ENCODE data around the gene NCKAP5. TPM values are rescaled to one million over a fixed set of nuclear protein-coding genes. Genes with fewer than 3 reads are reported as not detected.

Gene NCKAP5
- polyA plus RNA-seq, 1 experiment: 16.6 TPM

DNA sequence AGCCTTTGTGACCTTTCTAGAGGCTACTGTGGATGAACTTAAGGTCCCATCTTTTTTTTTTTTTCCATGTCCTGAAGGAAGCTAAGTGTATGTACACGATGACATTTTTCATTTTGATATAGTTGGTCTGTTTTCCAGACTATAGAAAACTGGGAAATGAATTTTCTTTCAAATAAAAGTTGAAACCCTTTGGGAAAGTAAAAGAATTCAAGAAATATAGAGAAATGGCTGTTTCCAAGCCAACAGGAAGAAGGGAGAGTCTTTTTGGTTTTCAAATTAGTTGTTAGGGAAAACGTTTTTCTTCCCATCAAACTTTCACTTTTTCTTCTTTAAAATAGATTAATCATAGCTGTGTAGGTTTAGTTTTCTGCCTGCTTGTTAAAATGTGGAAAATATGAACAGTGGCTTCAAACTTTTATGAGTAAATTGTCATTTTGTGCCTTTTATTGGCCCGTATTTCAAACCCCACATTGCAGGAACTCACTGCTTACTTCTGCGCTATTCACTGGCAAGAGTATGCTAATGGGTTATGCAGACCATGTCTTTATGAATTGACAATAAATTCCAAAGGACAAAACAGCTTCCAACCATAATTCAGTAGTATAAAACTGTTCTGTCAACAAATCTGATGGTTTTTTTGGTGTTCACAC lies 870.6 kb downstream of the NCKAP5 start:
- CTCF ChIA-PET: interaction anchor here (0.6 kb wide), 1 partner anchor 319 kb away, joined by 3 read pairs; no protein-coding TSS in a partner anchor
- POLR2A ChIA-PET: no interaction called here
- H3K27ac ChIP-seq (ENCODE audit: low read depth, low read length): no peak overlapping the region

DNA sequence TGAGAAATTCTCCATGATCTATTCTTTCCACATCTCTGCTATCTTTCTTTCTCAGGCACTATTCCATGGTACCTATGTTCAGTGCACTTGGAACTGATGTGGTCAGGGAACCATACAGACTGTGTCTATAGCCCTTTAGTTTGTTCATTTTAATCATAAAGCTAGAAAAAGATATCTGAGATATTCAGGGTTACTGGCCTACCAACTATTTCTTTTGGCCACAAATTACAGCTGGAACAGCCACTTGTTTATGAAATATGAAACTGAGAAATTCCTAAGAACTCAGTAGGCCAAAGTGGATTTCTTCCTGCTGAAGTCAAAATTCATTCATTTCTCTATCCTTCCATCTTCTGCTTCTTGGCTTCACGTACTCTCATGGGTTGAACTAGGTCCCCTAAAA lies 875.4 kb downstream of the NCKAP5 start:
- H3K9me3 ChIP-seq (ENCODE audit: control insufficient read depth, insufficient read depth, low read length): no peaks in the 10 kb centered on the region
- no peaks in the 10 kb centered on the region for H3K27me3 ChIP-seq (ENCODE audit: control insufficient read depth, insufficient read depth, low read length)
- H3K4me3 ChIP-seq (ENCODE audit: low read depth, low read length): no peak overlapping the region
- TF ChIP-seq, protein P1, sequence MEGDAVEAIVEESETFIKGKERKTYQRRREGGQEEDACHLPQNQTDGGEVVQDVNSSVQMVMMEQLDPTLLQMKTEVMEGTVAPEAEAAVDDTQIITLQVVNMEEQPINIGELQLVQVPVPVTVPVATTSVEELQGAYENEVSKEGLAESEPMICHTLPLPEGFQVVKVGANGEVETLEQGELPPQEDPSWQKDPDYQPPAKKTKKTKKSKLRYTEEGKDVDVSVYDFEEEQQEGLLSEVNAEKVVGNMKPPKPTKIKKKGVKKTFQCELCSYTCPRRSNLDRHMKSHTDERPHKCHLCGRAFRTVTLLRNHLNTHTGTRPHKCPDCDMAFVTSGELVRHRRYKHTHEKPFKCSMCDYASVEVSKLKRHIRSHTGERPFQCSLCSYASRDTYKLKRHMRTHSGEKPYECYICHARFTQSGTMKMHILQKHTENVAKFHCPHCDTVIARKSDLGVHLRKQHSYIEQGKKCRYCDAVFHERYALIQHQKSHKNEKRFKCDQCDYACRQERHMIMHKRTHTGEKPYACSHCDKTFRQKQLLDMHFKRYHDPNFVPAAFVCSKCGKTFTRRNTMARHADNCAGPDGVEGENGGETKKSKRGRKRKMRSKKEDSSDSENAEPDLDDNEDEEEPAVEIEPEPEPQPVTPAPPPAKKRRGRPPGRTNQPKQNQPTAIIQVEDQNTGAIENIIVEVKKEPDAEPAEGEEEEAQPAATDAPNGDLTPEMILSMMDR (IDR thresholded peaks at IDR 0.05; ENCODE audit: low read depth, low read length): no peak
- ChIA-PET POLR2A (interaction anchor here (0.6 to 0.9 kb wide), 3 partner anchors 8 to 34 kb away, joined by 3 to 6 read pairs (median 3); no protein-coding TSS in a partner anchor), CTCF (no interaction called here)
- no peak for DNase-seq (ENCODE audit: low read depth, low spot score)
- H3K27ac ChIP-seq (ENCODE audit: low read depth, low read length): no peak overlapping the region

More for the DNA sequence above, 870.6 kb downstream of the NCKAP5 start:
- DNase-seq (ENCODE audit: low read depth, low spot score): no peak
- Histone ChIP-seq H3K27me3 (ENCODE audit: control insufficient read depth, insufficient read depth, low read length) (no peaks in the 10 kb centered on the region), H3K9me3 (ENCODE audit: control insufficient read depth, insufficient read depth, low read length) (no peaks in the 10 kb centered on the region), H3K4me3 (ENCODE audit: low read depth, low read length) (no peak overlapping the region)
- TF ChIP-seq, protein P1 (IDR thresholded peaks at IDR 0.05; ENCODE audit: low read depth, low read length): no peak

DNA sequence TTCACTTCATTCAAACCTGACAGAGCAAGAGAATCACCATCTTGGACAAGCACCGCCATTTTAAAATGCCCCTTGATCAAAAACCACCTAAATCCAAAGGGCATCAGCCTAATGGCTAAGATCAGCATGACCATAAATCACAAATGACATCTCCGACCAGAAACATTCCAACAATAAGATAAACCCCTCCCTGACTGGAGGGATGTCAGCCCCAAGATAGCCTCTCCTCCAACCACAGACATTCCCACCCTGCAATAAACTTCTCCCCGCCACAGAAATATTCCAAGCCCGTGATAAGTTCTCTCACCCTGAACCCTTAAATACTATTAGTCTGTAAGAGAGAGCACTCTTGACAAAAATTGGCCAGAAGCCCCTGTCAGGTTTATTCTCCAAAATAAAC lies 876.7 kb downstream of the NCKAP5 start:
- Histone ChIP-seq H3K9me3 (ENCODE audit: control insufficient read depth, insufficient read depth, low read length) (no peaks in the 10 kb centered on the region), H3K27me3 (ENCODE audit: control insufficient read depth, insufficient read depth, low read length) (no peaks in the 10 kb centered on the region), H3K4me3 (ENCODE audit: low read depth, low read length) (no peak overlapping the region), H3K27ac (ENCODE audit: low read depth, low read length) (peak overlapping the region; percentile 53)
- no peak for DNase-seq (ENCODE audit: low read depth, low spot score)
- CTCF ChIA-PET: interaction anchor here (1.7 kb wide), 1 partner anchor 14 kb away, joined by 7 read pairs; no protein-coding TSS in a partner anchor
- POLR2A ChIA-PET: interaction anchor here (1.2 kb wide), 1 partner anchor 10 kb away, joined by 3 read pairs; no protein-coding TSS in a partner anchor
- TF ChIP-seq, protein P1 (IDR thresholded peaks at IDR 0.05; ENCODE audit: low read depth, low read length): no peak

DNA sequence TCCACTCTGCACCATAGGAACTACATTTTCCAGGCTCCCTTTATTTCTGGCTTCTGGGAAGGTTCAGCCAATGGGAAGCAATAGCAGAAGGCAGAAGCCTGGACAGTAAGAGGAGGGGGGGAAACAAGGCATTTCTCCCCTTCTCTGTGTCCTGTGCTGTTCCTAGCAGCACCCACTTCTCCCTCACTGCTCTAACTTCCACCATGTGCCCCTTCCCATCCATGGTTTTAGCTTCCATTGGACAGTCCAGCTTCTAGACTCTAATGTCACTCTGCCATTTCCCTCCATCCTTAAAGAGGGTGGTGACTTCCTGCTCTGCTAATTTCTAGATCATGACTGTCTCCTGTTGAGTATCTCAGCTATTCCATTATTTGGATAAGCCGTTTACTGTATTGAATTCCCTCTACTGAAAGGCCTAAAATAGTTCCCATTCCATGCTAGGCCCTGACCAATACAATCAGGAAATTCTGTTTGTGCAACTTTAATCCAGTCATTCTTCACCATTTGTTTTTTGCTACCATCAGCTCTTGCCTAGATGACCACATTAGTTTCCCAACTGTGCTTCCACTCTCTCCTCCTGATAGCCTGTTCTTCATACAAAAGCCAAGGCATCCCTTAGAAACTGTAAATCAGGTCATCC lies 877.5 kb downstream of the NCKAP5 start:
- peak; percentile 61 for DNase-seq (ENCODE audit: low read depth, low spot score)
- TF ChIP-seq, protein P1 (IDR thresholded peaks at IDR 0.05; ENCODE audit: low read depth, low read length): no peak
- CTCF ChIA-PET: interaction anchor here (1.7 kb wide), 1 partner anchor 13 kb away, joined by 7 read pairs; no protein-coding TSS in a partner anchor

DNA sequence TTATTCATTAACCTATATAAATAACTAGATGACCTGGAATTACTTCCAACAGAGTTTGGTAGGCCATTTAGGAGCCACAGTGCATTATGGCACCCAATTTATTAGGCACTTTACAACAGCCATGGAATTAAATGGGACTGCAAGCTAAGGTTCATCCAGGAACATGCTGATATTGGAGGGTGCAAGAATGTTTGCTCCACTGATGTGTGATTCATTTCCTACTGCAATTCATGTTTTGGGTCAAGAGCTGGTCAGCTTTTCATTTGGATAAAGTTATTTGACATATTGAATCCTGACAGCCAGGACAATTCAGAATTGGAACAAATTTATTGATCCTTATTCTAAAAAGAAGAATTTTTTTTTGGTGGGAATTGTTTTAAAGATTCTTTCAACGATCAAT lies 886.5 kb downstream of the NCKAP5 start:
- TF ChIP-seq, protein P1 (IDR thresholded peaks at IDR 0.05; ENCODE audit: low read depth, low read length): no peak
- Histone ChIP-seq H3K27me3 (ENCODE audit: control insufficient read depth, insufficient read depth, low read length) (no peaks in the 10 kb centered on the region), H3K9me3 (ENCODE audit: control insufficient read depth, insufficient read depth, low read length) (no peaks in the 10 kb centered on the region), H3K4me3 (ENCODE audit: low read depth, low read length) (no peak overlapping the region), H3K27ac (ENCODE audit: low read depth, low read length) (no peak overlapping the region)
- ChIA-PET POLR2A (interaction anchor here (1.0 kb wide), 1 partner anchor 9 kb away, joined by 3 read pairs; no protein-coding TSS in a partner anchor), CTCF (interaction anchor here (1.1 kb wide), 1 partner anchor 135 kb away, joined by 3 read pairs; no protein-coding TSS in a partner anchor)
- no peak for DNase-seq (ENCODE audit: low read depth, low spot score)

More for the DNA sequence above, 877.5 kb downstream of the NCKAP5 start:
- Histone ChIP-seq H3K27ac (ENCODE audit: low read depth, low read length) (peak overlapping the region; percentile 73), H3K9me3 (ENCODE audit: control insufficient read depth, insufficient read depth, low read length) (no peaks in the 10 kb centered on the region), H3K4me3 (ENCODE audit: low read depth, low read length) (no peak overlapping the region), H3K27me3 (ENCODE audit: control insufficient read depth, insufficient read depth, low read length) (no peaks in the 10 kb centered on the region)
- POLR2A ChIA-PET: interaction anchor here (1.2 kb wide), 1 partner anchor 9 kb away, joined by 3 read pairs; no protein-coding TSS in a partner anchor

All from AG04450 (cell line).